Vagina (tissue), 2 donors: ENCODE measurements around the gene RIN3. TPM values are rescaled to one million over a fixed set of nuclear protein-coding genes. Genes with fewer than 3 reads are reported as not detected.

Experiments used
- DNase-seq, 2 donors: peaks; one replicate each; pipeline ENCODE4 v3.0.0-alpha.2; 2017; ENCODE audit errors: extremely low spot score in 2 of 2
- H3K27ac ChIP-seq: fragments of 200-600 bp; sonication (generic); one replicate; pipeline ENCODE4 v1.5.1; 2019
- H3K27me3 ChIP-seq: fragments of 200-600 bp; sonication (generic); one replicate; pipeline ENCODE4 v1.5.1; 2019
- H3K36me3 ChIP-seq, 2 donors: fragments of 200-600 bp; sonication (generic); one replicate each; pipeline ENCODE4 v1.5.1; 2017 to 2019
- H3K4me1 ChIP-seq: fragments of 200-600 bp; sonication (generic); one replicate; pipeline ENCODE4 v1.5.1; 2019
- H3K4me3 ChIP-seq, 2 donors: fragments of 200-600 bp; sonication (generic); 1 replicate in 1 of 2; 2 replicates in 1 of 2; pipeline ENCODE4 v1.5.1; 2016 to 2019
- H3K9me3 ChIP-seq: fragments of 200-600 bp; sonication (generic); one replicate; pipeline ENCODE4 v1.5.1; 2019
- POLR2A ChIP-seq, 2 donors: fragments of 450-650 bp; IDR thresholded peaks; one replicate each; pipeline ENCODE4 v1.6.1; 2017; ENCODE audit warnings: antibody characterized with exemption in 2 of 2, mild to moderate bottlenecking in 2 of 2, moderate library complexity in 2 of 2
- POLR2AphosphoS5 ChIP-seq, 2 donors: sonication (generic); formaldehyde crosslinking; IDR thresholded peaks; one replicate each; pipeline ENCODE4 v1.9.0; 2017; ENCODE audit warnings: antibody characterized with exemption in 2 of 2, mild to moderate bottlenecking in 2 of 2, low read depth in 1 of 2; ENCODE audit not compliant: insufficient read depth in 1 of 2
- intact Hi-C: fragments of 100-400 bp; cut with DNase I; formaldehyde crosslinking; loops from one replicate; pipeline ENCODE4 v1.15.1; 2023
- total RNA-seq: library from RNA; depleted of rRNA; stranded (reverse); fragments of >200 nt; gene quantifications from one replicate; pipeline ENCODE4 v1.2.3, GENCODE V29; 2016
- TF ChIP-seq, protein P1 (sequence below), 3 experiments: fragments of 450-650 bp in 2 of 3; fragments of 200-600 bp in 1 of 3; sonication (generic) in 1 of 3; IDR thresholded peaks; one replicate each; pipeline ENCODE4 v1.5.1; 2017 to 2019; ENCODE audit warnings: antibody characterized with exemption in 3 of 3, mild to moderate bottlenecking in 2 of 3, moderate library complexity in 2 of 3

The RIN3 gene
- total RNA-seq, 1 donor from 2014 or later = 22.6 TPM

DNA sequence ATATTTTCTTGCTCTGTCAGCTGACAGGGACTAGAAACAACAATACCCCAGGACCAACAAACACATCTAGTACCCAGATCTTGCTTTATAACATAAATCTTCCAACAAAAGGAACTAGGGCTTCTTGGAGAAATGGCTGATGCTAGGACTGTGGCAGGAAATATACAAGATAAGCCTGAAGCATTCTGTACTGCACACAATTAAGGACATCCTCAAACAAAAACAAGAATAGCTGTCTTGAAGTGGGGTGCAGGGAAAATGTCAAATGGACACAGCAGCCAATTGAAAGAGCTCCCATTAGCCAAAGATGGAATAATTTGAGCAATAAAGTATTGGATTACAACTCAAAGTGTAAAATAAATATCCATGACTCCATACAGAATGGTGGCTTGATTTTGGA, 184.8 kb downstream of the RIN3 start:
- TF ChIP-seq, protein P1, sequence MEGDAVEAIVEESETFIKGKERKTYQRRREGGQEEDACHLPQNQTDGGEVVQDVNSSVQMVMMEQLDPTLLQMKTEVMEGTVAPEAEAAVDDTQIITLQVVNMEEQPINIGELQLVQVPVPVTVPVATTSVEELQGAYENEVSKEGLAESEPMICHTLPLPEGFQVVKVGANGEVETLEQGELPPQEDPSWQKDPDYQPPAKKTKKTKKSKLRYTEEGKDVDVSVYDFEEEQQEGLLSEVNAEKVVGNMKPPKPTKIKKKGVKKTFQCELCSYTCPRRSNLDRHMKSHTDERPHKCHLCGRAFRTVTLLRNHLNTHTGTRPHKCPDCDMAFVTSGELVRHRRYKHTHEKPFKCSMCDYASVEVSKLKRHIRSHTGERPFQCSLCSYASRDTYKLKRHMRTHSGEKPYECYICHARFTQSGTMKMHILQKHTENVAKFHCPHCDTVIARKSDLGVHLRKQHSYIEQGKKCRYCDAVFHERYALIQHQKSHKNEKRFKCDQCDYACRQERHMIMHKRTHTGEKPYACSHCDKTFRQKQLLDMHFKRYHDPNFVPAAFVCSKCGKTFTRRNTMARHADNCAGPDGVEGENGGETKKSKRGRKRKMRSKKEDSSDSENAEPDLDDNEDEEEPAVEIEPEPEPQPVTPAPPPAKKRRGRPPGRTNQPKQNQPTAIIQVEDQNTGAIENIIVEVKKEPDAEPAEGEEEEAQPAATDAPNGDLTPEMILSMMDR (IDR thresholded peaks at IDR 0.05) = no peak
- TF ChIP-seq POLR2AphosphoS5 (IDR thresholded peaks at IDR 0.05; ENCODE audit: insufficient read depth in 1 of 2, low read depth in 1 of 2) = no peak
- no peak for TF ChIP-seq POLR2A (IDR thresholded peaks at IDR 0.05)
- Histone ChIP-seq H3K4me1 (peaks cover 7% of the 10 kb centered on the region), H3K27ac (no peak overlapping the region), H3K36me3 (peaks cover 0 to 8% of the 10 kb centered on the region in 2 donors), H3K27me3 (no peaks in the 10 kb centered on the region), H3K9me3 (no peaks in the 10 kb centered on the region), H3K4me3 (no peak overlapping the region)
- intact Hi-C loops = no loop called here
- no peak for DNase-seq

DNA sequence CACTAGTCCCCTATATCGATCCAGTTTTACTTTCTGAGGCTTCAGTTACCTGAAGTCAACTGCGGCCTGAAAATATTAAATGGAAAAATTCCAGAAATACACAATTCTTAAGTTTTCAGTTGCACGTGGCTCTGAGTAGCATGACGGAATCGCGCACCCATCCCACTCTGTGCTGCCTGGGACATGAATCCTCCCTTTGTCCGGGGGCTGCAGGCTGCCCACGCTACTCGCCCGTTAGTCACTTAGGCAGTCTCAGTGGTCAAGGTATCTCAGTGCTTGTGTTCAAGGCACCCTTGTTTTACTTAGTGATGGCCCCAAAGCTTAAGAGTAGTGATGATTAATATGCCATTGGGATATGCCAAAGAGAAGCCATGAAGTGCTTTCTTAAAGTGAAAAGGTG, 188.2 kb downstream of the RIN3 start:
- intact Hi-C loops = no loop called here
- no peak for DNase-seq
- TF ChIP-seq POLR2AphosphoS5 (IDR thresholded peaks at IDR 0.05; ENCODE audit: insufficient read depth in 1 of 2, low read depth in 1 of 2) = no peak
- H3K9me3 ChIP-seq = no peaks in the 10 kb centered on the region
- H3K4me3 ChIP-seq = no peak overlapping the region
- no peak overlapping the region for H3K27ac ChIP-seq
- no peaks in the 10 kb centered on the region for H3K4me1 ChIP-seq
- H3K36me3 ChIP-seq = peaks cover 5 to 24% of the 10 kb centered on the region in 2 donors
- no peaks in the 10 kb centered on the region for H3K27me3 ChIP-seq

DNA sequence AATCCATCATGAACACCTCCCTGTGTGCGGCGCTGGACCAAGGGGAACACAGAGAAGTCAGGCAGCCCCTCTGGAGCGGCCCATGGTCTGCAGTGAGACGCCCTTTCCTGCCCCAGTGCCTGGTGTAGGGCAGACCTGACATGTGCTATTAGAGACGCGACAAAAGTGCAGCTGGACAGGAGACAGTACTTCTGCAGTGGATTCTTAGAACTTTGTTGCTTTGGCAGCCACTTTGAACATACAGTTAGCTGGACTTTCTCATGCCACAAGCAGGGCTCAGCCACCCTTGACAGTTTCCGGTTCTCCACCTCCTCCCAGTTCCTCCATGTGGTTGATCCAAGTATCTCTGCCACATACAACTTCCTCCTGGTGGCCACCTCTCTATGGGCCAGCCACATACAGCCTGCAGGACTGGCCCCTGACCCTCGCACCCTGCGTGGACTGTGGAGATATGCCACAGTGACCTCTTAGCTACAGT, 188.9 kb downstream of the RIN3 start:
- no peaks in the 10 kb centered on the region for H3K9me3 ChIP-seq
- intact Hi-C loops = no loop called here
- no peak overlapping the region for H3K27ac ChIP-seq
- no peaks in the 10 kb centered on the region for H3K4me1 ChIP-seq
- peaks cover 5 to 24% of the 10 kb centered on the region in 2 donors for H3K36me3 ChIP-seq
- TF ChIP-seq POLR2A (IDR thresholded peaks at IDR 0.05) = no peak
- no peak for TF ChIP-seq POLR2AphosphoS5 (IDR thresholded peaks at IDR 0.05; ENCODE audit: insufficient read depth in 1 of 2, low read depth in 1 of 2)
- TF ChIP-seq, protein P1 (IDR thresholded peaks at IDR 0.05) = no peak
- DNase-seq = no peak
- H3K4me3 ChIP-seq = no peak overlapping the region
- no peaks in the 10 kb centered on the region for H3K27me3 ChIP-seq

DNA sequence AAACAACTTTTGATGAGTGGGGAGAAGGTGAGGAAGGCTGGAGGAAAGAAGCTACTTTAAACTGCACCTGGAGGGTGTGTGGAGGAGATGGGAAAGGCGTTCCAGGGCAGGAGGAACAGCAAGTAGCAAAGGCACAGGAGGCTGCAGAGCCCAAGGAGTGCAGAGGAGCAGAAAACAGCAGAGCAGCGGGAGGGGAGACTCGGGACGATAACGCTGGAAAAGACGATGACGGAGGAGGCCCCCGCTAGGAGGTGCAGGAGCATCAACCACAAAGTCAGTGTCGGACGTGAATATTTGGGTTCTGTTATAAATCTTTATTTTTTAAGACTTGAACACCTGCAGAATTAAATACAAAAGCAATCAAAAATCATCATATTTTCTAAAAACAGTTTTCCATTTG, 189.9 kb downstream of the RIN3 start:
- intact Hi-C loops = no loop called here
- no peak overlapping the region for H3K27ac ChIP-seq
- peaks cover 5 to 24% of the 10 kb centered on the region in 2 donors for H3K36me3 ChIP-seq
- H3K27me3 ChIP-seq = no peaks in the 10 kb centered on the region
- DNase-seq = no peak
- no peak overlapping the region for H3K4me3 ChIP-seq
- no peak for TF ChIP-seq POLR2AphosphoS5 (IDR thresholded peaks at IDR 0.05; ENCODE audit: insufficient read depth in 1 of 2, low read depth in 1 of 2)
- no peak for TF ChIP-seq POLR2A (IDR thresholded peaks at IDR 0.05)
- TF ChIP-seq, protein P1 (IDR thresholded peaks at IDR 0.05) = no peak
- no peaks in the 10 kb centered on the region for H3K9me3 ChIP-seq
- no peaks in the 10 kb centered on the region for H3K4me1 ChIP-seq

DNA sequence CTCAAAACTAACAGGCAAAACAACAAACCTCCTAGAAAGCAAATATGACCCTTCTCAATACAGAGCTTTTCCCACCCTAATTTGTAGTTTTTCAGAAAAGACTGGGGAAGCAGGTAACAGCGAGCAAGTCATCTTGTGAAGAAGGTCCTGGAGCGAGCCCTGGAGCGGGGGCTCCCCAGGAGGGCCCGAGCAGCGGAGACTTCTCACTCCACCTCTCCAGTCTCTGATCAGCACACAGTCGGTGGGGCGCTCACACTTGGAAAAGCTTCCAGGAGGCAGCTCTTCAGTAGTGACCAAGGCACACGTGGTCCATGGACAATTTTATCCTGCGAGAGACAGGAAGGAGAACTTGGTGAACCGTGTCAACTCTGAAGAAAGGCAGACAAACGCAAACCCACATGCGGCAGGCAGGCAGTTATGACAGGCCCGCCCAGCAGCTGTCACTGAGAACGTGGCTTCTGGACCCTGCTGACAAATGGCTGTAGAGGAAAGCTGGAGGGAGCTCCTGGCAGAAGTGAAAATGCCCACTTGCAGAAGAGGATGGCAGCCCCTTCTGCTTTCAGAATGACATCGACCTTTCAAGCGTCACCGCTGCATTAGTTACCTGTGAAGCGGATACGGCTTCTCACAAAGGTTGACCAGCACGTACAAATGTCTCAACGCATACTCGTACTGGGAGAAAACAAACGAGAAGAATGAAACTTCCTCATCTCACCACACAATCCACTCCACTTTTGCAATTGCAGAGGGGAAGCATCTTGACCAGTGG, 190.6 kb downstream of the RIN3 start:
- Histone ChIP-seq H3K27ac (no peak overlapping the region), H3K4me1 (no peaks in the 10 kb centered on the region), H3K36me3 (peaks cover 5 to 28% of the 10 kb centered on the region in 2 donors), H3K27me3 (no peaks in the 10 kb centered on the region), H3K9me3 (no peaks in the 10 kb centered on the region), H3K4me3 (no peak overlapping the region)
- TF ChIP-seq, protein P1 (IDR thresholded peaks at IDR 0.05) = no peak
- TF ChIP-seq POLR2A (IDR thresholded peaks at IDR 0.05) (no peak), POLR2AphosphoS5 (IDR thresholded peaks at IDR 0.05; ENCODE audit: insufficient read depth in 1 of 2, low read depth in 1 of 2) (no peak)
- intact Hi-C loops = no loop called here
- DNase-seq = no peak
